GM21717 (cell line): ENCODE measurements around the gene ERCC5.

Experiments used
- ATAC-seq: cut with Tn5 transposase; IDR thresholded peaks from one replicate; pipeline ENCODE4 v1.9.1; 2021; ENCODE audit warnings: mild to moderate bottlenecking, moderate library complexity; ENCODE audit not compliant: unreplicated experiment

The ERCC5 gene

GRCh38 chr13:102879793-102880499 is 34.1 kb downstream of the ERCC5 start:
- ATAC-seq, result no peak

- ATAC-seq, result no peak
Observed at GRCh38 chr13:102881819-102882686, 36.2 kb downstream of the ERCC5 start.

DNA sequence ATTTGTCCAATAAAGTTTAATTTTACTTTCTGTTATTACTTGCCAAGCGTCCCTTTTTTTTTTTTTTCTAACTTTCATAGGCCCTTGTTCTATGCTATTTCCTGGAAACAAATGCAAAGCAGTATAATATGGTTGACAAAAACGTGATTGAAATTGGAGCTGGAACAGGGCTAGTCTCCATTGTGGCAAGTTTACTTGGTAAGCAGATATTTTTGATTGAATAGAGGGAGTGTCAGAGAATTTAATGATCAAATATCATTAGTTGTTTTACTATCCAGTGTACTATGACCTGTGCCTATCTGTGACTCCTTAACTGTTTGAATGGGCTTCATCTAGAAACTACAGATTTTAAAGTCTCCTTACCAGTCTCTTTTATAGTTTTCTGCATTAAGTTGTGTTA is 46.7 kb downstream of the ERCC5 start:
- ATAC-seq, result no peak

DNA sequence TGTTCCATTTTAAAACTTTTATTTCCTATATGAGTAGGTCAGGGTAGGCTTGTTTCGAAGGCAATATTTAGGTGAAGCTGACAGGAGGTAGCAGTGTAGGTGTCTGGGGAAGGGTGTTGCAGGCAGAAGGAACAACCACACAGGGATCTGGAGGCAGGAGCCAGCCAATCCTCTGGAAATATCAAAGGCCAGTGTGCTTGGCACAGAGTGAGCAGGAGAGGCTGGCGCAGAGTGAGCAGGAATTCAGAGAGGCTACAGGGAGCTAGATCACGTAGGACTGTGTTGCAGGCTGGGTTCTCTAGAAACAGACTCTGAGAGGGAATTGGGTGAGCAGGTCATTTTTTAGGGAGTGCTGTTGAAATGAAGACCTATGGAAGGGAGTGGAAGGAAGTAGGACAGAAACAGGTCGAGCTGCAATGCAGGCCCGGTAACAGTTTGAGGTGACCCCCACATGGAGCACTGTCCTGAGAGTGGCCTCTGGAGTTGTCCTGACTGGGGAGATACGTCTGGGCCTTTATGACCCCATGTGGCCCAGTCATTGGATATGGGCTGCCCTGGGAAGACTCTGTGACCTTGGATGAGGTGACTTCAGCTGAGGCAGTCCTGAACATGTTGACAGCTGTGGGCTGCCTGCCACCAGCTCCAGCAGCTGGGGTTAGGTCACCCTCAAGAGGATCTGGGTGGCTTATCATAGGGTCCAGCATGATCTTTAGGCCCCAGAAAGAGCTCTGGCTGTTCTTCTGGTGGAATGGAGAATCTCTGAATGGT is 51.7 kb downstream of the ERCC5 start:
- ATAC-seq, result no peak

DNA sequence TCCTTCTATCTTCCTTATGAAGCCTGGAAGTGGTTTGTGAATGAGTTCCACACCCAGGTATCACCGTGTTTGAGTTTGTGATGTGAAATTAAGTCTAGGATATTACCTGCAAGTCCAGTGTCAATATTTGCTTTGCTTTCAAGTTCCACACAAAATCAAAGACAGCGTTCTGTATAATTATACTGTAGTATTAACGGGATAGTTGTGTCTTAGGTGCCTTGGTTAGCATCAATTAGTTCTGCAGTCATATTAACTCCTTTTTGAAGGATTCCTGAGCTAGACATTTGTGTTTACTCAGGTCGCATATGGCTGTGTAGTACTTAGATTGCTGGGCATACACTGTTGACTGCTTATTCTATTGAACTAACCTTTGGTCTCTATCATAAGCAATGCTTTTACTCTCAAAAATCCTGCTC is 54.4 kb downstream of the ERCC5 start:
- ATAC-seq, result no peak

DNA sequence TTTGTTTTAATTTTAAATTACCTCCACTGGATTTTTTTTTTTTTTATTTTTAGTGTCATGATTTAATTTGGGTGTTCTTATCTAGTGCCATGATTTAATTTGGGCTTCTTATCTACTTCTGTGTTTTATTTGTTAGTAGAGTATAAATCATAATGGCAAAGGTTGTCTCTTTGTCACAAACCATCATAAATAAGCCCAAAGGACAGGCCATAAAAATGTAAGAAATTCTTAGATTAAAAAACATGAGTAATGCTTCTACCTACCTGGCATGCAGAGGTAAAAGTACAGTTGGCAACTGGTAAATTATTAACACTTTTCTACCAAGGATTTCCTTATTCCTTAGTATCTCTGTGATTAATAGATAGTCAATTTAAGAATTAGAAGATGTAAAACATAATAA is 55.2 kb downstream of the ERCC5 start:
- no peak for ATAC-seq

DNA sequence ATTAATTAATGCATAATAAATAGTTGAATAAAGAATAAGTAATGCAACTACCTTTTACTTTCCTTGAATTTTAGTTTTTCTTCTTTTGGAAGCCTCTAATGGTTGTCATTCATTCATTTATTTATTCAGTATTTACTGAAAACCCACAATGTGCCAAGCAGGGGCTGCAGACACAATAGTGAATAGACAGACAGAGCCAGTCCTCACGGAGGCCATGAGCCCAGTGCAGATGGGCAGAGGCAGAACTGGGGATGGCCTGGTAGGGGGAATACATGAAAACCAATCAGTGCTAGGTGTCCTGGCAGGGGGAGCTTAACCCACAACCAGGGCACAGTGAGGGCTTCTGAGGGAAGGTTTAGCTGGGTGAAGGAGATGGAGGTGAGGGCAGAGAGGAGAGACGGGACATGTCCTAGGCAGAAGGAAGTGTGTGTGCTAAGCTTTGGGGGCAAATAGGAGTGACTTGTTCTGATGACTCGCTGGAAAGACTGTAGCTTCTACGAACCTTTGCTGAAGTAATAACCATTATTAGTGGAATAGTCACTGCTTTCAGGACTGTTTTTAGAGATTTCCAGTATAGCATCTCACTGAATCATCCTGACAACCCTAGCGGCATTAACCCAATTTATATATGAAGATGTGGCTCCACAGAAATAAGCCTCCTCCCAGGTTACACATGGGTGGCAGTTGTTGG is 55.9 kb downstream of the ERCC5 start:
- no peak for ATAC-seq

GRCh38 chr13:102902789-102903347 is 57.0 kb downstream of the ERCC5 start:
- no peak for ATAC-seq

- no peak for ATAC-seq
Observed at GRCh38 chr13:102903659-102904407, 58.0 kb downstream of the ERCC5 start.

- ATAC-seq, result no peak
Observed at GRCh38 chr13:102904408-102904862, 58.6 kb downstream of the ERCC5 start.

DNA sequence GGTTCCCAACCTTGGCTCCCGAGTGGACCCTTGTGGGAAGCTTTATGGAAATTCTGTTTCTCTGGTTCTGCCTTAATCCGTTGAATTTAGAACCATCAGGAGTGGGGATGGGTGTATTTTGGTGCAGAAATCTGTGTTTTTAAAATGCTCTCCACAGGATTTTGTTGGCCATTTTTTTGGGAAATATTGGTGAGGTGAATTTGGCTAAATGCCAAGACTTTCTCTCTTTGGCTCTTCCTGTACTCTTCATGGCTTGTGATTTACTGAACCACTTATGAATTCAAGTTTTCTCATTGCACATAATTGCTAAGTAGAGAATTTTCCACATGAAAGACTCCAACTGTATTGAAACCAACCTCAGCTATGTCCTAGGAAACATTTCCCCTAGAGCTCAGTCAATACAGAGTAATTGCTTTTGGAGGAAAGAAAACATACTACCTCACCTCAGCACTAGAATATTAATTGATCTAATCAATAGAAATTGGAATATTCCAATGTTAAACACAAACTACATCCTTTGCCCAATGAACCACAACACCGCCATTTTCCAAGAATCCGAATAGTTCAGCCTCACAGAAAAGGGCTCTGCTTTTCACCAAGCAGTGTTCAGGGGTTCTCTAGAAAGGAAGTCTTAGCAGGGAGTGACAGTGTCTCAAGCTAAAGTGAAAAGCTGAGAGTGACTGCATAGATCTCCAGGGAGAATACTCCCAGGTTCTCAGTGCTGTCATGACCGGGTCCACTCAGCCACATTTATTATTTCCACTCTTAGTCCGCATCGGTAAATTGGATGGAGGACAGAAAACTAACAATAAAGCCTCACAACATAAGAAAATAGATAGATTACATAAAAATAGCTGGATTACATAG is 60.3 kb downstream of the ERCC5 start:
- no peak for ATAC-seq

DNA sequence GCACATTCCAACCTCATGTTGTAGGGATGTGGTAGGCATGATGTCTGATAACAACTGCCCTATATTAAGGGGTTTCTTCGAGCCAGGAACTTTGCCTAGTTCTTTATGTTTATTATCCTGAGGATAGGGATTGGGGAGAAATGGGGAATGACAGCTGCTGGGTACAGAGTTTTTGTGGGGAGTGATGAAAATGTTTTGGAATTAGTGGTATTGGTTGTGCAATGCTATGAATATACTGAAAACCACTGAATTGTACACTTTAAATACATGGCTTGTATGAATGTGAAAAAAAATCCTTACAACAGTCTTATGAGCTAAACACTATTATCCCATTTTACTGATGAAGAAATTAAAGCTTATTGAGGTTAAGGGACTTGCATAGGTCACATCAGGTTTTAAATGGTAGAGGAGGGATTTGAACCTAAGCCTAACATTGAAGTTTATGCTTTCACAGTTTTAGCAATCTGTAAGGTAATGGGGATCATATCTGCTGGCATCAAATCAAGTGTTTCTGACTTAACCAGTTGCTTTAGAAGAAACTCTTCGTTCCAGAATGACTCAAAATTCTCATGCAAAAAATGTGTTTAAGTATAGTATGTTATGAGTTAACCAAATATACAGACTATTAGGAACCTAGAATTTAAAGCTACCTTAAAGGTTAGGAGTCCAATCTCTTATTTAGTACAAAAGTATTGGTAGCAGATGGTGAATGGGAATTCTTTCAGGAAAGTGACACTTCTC is 61.4 kb downstream of the ERCC5 start:
- ATAC-seq, result peak; percentile 79

DNA sequence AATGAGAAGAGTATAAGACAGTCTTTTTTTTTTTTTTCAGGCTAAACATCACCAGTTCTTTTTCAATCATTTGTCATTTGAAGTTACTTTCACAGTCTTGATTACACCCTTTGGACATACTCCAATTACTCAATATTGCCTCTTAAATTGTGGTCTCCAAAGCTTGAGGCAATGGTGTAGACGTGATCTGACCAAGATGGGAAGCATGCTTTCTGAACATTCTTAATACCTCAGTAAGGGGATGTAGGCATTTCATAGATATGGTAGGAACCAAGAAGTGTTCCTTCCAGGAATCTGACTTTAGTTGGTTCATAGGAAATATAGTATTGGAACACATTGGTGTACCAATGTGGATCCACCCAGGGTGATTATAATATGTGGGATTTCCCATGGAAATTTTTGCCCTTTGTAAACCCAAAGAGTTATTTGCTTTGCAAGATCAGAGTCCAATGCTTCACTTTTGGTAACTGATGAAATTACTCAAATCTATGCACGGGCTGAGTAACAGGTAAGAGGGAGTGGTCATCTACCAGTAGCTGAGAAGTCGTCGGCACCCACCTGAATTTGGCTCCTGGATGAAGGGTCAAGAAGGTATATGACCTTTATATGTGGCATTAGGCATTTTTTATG is 62.2 kb downstream of the ERCC5 start:
- peak; percentile 4 for ATAC-seq

GRCh38 chr13:102909971-102910370 is 64.1 kb downstream of the ERCC5 start:
- ATAC-seq, result no peak

DNA sequence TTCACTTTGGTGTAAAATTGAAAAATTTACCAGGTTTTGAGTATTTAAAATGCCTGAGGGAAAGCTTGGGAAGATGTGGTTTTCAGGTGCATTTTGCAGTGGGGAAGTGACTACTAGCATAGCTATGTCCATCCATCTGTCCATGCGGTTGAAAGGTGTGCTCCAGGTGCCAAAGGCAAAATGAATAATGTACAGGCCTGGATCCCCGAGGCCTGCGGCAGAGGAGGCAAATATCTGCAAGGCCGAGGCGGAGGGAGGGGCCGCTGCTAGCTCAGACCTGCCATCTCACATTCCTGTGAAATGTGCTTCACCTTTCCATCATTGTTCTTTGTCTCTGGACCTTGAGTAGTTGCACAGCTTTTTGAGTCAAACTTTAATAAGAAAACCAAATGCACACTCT is 65.5 kb downstream of the ERCC5 start:
- no peak for ATAC-seq

DNA sequence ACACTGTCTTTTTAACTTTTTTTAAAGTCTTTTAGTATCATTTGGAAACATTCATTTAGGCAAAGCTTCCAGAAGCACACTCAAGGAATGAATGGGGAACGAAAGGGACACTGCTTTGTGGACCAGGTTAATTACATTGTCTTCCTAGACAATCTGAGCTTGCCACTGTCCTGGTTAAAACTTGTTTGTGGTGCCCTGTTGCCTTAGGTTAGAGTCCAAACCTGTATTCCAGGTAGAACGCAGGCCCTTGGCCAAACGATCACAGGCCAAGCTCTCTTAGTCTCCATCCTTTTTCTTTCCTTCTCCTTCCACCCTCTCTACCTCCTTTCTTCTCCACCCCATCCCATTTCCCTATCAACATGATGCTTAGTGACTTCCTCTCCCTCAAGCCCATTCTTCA is 66.8 kb downstream of the ERCC5 start:
- no peak for ATAC-seq

GRCh38 chr13:102913914-102914313 is 68.1 kb downstream of the ERCC5 start:
- no peak for ATAC-seq
